Measurements from ENCODE around the gene REEP2.
"Not testable (repeated sequence)": the region's sequence is repeated elsewhere in the genome, so short reads cannot be mapped to it uniquely, and the experiment has no call there.

Gene REEP2

DNA sequence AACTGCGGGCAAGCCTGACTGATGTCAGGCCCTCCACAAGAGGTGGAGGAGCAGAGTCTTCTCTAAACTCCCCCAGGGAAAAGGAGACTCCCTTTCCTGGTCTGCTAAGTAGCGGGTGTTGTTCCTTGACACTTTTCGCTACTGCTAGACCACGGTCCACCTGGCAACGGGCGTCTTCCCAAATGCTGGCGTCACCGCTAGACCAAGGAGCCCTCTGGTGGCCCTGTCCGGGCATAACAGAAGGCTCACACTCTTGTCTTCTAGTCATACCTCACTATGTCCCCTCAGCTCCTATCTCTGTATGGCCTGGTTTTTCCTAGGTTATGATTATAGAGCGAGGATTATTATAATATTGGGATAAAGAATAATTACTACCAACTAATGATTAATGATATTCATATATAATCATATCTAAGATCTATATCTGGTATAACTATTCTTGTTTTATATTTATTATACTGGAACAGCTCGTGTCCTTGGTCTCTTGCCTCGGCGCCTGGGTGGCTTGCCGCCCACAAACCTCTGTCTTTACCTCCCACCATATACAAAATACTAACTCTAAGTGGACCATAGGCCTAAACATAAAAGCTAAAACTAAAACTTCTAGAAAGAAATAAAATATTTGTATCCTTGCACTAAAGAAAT is 27.7 kb upstream of the REEP2 start:
- DNase-seq (ENCODE audit: low spot score); POLR2A ChIA-PET (ENCODE audit: low non-redundant PET); H3K27ac ChIP-seq: not testable (repeated sequence)
- TF ChIP-seq, protein P1, sequence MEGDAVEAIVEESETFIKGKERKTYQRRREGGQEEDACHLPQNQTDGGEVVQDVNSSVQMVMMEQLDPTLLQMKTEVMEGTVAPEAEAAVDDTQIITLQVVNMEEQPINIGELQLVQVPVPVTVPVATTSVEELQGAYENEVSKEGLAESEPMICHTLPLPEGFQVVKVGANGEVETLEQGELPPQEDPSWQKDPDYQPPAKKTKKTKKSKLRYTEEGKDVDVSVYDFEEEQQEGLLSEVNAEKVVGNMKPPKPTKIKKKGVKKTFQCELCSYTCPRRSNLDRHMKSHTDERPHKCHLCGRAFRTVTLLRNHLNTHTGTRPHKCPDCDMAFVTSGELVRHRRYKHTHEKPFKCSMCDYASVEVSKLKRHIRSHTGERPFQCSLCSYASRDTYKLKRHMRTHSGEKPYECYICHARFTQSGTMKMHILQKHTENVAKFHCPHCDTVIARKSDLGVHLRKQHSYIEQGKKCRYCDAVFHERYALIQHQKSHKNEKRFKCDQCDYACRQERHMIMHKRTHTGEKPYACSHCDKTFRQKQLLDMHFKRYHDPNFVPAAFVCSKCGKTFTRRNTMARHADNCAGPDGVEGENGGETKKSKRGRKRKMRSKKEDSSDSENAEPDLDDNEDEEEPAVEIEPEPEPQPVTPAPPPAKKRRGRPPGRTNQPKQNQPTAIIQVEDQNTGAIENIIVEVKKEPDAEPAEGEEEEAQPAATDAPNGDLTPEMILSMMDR (conservative IDR thresholded peaks at IDR 0.05; ENCODE audit: low read depth), result peak; percentile 76
- CTCF ChIA-PET, result interaction anchor here (0.6 to 1.1 kb wide), 5 partner anchors 39 to 220 kb away, joined by 3 to 6 read pairs (median 4); no protein-coding TSS in a partner anchor

DNA sequence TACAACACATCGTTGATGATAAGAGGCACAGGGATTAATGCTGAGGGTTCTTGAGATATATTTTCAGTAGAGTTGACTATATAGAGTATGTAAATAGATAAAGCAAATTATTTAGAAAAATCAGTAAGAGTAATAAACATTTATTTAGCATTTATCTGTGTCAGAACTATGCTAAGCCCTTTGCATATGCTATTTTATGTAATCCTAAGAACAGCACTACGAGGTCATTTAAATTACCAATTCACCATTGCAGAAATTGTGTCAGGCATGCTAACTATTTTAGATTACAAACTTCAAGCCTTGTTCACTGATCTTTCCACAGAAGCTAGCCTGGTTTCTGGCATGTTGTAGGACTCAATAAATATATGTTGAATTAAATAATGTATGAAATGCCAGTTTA is 20.4 kb upstream of the REEP2 start:
- no peak overlapping the region for H3K27ac ChIP-seq
- ChIA-PET POLR2A (ENCODE audit: low non-redundant PET) (no interaction called here), CTCF (no interaction called here)
- TF ChIP-seq, protein P1 (conservative IDR thresholded peaks at IDR 0.05; ENCODE audit: low read depth), result no peak
- DNase-seq (ENCODE audit: low spot score), result no peak

DNA sequence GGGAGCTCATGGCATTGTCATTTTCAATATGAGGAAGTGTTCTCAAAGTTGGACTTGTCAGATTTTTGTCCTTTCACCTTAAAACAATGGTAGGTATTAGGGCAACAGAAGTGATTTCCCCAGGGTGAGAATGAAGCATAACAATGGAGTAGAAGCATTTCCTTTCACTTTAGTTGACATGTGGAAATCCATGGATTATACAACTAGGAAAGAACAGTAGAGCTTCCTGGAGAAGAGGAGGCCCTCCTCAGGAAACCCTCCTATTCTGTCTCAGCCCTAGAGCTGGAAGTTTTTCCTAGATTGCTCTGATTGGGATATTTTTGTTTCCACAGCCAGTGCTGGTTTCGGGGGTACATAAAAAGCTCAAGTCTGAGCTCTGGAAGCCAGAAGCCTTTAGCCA is 13.8 kb upstream of the REEP2 start:
- ChIA-PET CTCF (interaction anchor here (0.5 to 0.8 kb wide), 4 partner anchors 73 to 499 kb away, joined by 3 to 4 read pairs (median 4); partner anchors contain the start of gene KDM3B), POLR2A (ENCODE audit: low non-redundant PET) (no interaction called here)
- no peak for DNase-seq (ENCODE audit: low spot score)
- no peak overlapping the region for H3K27ac ChIP-seq
- TF ChIP-seq, protein P1 (conservative IDR thresholded peaks at IDR 0.05; ENCODE audit: low read depth), result no peak

DNA sequence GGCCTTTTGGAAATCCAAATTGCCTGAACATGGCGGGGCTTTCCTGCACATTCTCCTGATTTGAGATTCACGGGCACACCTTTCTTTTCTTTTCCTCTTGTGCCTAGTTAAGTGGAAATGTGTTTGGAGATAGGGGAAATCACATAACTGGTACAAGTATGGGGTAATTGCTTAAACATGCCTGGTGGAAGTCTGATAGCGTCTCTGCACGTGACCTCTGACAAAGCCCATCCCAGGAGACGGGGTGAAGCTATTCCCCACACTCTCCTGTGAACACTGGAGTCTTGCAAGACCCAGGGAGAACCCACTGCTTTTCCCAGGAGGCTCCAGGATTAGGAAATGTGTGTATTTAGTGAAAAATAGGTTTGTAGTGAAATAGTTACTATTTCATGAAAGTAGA is 2.9 kb upstream of the REEP2 start:
- TF ChIP-seq, protein P1 (conservative IDR thresholded peaks at IDR 0.05; ENCODE audit: low read depth), result no peak
- ChIA-PET CTCF (interaction anchor here (1.0 kb wide), 1 partner anchor 59 kb away, joined by 3 read pairs; no protein-coding TSS in a partner anchor), POLR2A (ENCODE audit: low non-redundant PET) (no interaction called here)

DNA sequence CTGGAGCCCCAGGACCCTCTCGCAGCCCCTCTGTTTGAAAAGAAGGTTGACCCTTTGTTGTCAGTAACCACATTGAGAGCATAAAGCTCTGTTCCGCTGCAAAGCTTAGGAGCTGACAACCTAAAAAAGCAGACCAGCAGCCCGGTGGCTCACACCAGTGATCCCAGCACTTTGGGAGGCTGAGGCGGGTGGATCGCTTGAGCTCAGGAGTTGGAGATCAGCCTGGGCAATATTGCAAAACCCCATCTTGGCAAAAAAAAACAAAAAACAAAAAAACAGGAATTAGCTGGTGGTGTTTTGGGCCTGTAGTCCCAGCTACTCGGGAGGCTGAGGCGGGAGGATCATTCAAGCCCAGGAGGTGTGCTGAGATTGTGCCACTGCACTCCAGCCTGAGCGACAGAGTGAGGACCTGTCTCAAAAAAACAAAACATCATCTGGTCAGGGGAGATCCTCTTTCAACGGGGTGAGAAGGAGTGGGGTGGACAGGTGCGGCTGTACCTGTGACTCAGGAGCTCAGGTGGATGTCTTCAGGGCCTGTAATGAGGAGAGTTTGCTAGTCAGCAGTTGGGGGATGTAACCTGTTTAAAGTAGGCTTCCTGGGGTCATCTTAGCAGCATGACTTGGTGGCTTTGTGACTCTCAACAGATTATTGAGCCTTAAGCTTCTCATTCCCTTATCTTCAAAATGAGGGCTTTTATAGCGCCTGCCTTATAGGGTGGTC is 694 bp upstream of the REEP2 start:
- H3K27ac ChIP-seq, result peak overlapping the region; percentile 38
- DNase-seq (ENCODE audit: low spot score), result peak; percentile 48
- CTCF ChIA-PET, result interaction anchor here (0.5 to 2.4 kb wide), 6 partner anchors 11 to 89 kb away, joined by 3 to 11 read pairs (median 3); partner anchors contain the start of gene KDM3B
- TF ChIP-seq, protein P1 (conservative IDR thresholded peaks at IDR 0.05; ENCODE audit: low read depth), result no peak
- POLR2A ChIA-PET (ENCODE audit: low non-redundant PET), result interaction anchor here (0.9 kb wide), 1 partner anchor 27 kb away, joined by 5 read pairs; the partner anchor contains the start of gene EGR1

More for the DNA sequence above, 2.9 kb upstream of the REEP2 start:
- DNase-seq (ENCODE audit: low spot score), result no peak
- no peak overlapping the region for H3K27ac ChIP-seq

DNA sequence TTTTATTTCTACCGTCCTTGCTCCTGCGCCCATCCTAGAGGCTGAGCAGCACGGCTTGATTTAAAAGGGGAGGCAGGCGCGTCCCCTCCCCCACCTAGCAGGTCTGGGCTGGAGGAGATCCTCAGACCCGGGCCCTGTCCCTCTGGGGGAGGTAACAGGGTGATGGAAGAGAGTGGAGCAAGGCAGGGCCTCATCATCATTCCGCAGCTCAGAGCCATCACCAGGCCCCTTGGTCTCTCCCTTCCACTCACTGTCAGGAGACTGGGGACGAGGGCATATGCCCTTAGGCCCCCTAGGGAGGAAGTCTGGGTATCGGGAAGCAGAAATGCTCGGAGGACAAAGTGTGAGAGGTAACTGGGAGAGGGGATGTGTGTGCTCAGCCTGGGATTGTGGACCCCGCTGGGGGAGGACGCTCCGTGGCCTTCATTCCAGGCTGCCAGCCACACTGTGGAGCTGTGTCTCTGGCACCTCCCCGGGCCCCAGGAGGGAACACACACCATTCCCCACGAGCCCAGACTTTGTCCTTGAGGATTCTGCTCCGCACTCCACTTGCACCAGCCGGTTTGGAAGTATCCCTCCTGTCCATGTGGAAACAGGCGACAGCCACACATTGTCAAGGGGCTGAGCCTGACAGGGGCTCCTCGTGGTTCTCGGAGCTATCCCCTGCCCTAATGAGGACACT is 761 bp downstream of the REEP2 start:
- peak overlapping the region; percentile 38 for H3K27ac ChIP-seq
- POLR2A ChIA-PET (ENCODE audit: low non-redundant PET), result no interaction called here
- CTCF ChIA-PET, result interaction anchor here (0.6 to 2.4 kb wide), 4 partner anchors 9 to 233 kb away, joined by 3 to 11 read pairs (median 3); partner anchors contain the start of gene KDM3B
- no peak for DNase-seq (ENCODE audit: low spot score)
- TF ChIP-seq, protein P1 (conservative IDR thresholded peaks at IDR 0.05; ENCODE audit: low read depth), result no peak
